Peyer's patch (tissue), 4 donors: Measurements from ENCODE around the gene KLC1.

ENCODE experiments used
- CTCF ChIP-seq, 6 experiments: fragments of 450-650 bp in 4 of 6; fragments of 200-600 bp in 2 of 6; sonication (generic) in 1 of 6; IDR thresholded peaks; one replicate each; pipeline ENCODE4 v1.5.1; 2017 to 2019; ENCODE audit warnings: antibody characterized with exemption in 6 of 6, mild to moderate bottlenecking in 3 of 6, moderate library complexity in 1 of 6
- POLR2A ChIP-seq, 2 donors: fragments of 450-650 bp; IDR thresholded peaks; one replicate each; pipeline ENCODE4 v1.5.1; 2017; ENCODE audit warnings: antibody characterized with exemption in 2 of 2, mild to moderate bottlenecking in 2 of 2, moderate library complexity in 2 of 2

- no peak for TF ChIP-seq CTCF (IDR thresholded peaks at IDR 0.05)
- TF ChIP-seq POLR2A (IDR thresholded peaks at IDR 0.05): no peak
Measured at GRCh38 chr14:103594265-103594664, 34.7 kb upstream of the KLC1 start.
